HepG2 (cell line): Measurements from ENCODE around the gene CIB1. TPM values are rescaled to one million over a fixed set of nuclear protein-coding genes. Genes with fewer than 3 reads are reported as not detected.
A peak's percentile ranks its signal among the peaks of the same experiment; 100 is the strongest.

Experiments
- FOXP1 ChIP-seq, 2 experiments: fragments of 450-650 bp in 1 of 2; IDR thresholded peaks; 2 replicates each; pipeline ENCODE4 v1.6.1; 2017 to 2018; ENCODE audit warnings: antibody characterized with exemption in 1 of 2
- HHEX ChIP-seq: IDR thresholded peaks from 2 replicates; pipeline ENCODE4 v1.6.1; 2016; ENCODE audit warnings: control low read depth
- SIN3A ChIP-seq: IDR thresholded peaks from 2 replicates; pipeline ENCODE4 v1.6.1; 2011; ENCODE audit warnings: low read depth, mild to moderate bottlenecking, control low read depth, low read length, borderline replicate concordance
- ZNF564 ChIP-seq: sonication (generic); formaldehyde crosslinking; IDR thresholded peaks from 2 replicates; pipeline ENCODE4 v1.8.1; 2023; ENCODE audit warnings: mild to moderate bottlenecking, missing genetic modification reagents
- ZNF616 ChIP-seq: sonication (generic); formaldehyde crosslinking; IDR thresholded peaks from 2 replicates; pipeline ENCODE4 v1.5.0; 2020; ENCODE audit warnings: low read depth, mild to moderate bottlenecking, missing genetic modification reagents
- polyA plus RNA-seq, 8 experiments: library from polyadenylated mRNA; depleted of rRNA in 3 of 8; stranded (reverse) in 7 of 8; unstranded in 1 of 8; fragments of >200 nt; fragmentation: Illumina TruSeq in 4 of 8; extraction: Trizol in 4 of 8; gene quantifications; 2 replicates each; pipeline versions ENCODE4 v1.2.1 to v1.2.3, GENCODE V29; 2011 to 2016; ENCODE audit warnings: low read depth in 4 of 8, missing spikeins in 1 of 8, mixed read lengths in 1 of 8; ENCODE audit not compliant: insufficient read depth in 1 of 8
- total RNA-seq, 5 experiments: library from RNA; depleted of rRNA; stranded (reverse); fragments of >200 nt; fragmentation: Illumina TruSeq; extraction: Trizol; gene quantifications; 2 replicates each; pipeline ENCODE4 v1.2.3, GENCODE V29; 2016; ENCODE audit warnings: low read depth in 1 of 5
- TF ChIP-seq, protein P1 (sequence below): sonication (generic); formaldehyde crosslinking; IDR thresholded peaks from 2 replicates; pipeline ENCODE4 v1.8.1; 2022; ENCODE audit warnings: low read depth, mild to moderate bottlenecking, missing genetic modification reagents
- TF ChIP-seq, protein P2 (sequence below): sonication (generic); formaldehyde crosslinking; IDR thresholded peaks from one replicate; pipeline ENCODE4 v1.5.1; 2020; ENCODE audit warnings: mild to moderate bottlenecking, missing genetic modification reagents; ENCODE audit errors: not compliant biosample characterization
- TF ChIP-seq, protein P3 (sequence below): sonication (generic); formaldehyde crosslinking; IDR thresholded peaks from 2 replicates; pipeline ENCODE4 v1.4.0; 2020; ENCODE audit warnings: low read depth, missing genetic modification reagents

Gene CIB1
- total and polyA plus RNA-seq, 2 of the 13 experiments (the other 11 are each of a cell fraction or from before 2014, with no cell fraction given): 38.7 to 72.7 TPM

DNA sequence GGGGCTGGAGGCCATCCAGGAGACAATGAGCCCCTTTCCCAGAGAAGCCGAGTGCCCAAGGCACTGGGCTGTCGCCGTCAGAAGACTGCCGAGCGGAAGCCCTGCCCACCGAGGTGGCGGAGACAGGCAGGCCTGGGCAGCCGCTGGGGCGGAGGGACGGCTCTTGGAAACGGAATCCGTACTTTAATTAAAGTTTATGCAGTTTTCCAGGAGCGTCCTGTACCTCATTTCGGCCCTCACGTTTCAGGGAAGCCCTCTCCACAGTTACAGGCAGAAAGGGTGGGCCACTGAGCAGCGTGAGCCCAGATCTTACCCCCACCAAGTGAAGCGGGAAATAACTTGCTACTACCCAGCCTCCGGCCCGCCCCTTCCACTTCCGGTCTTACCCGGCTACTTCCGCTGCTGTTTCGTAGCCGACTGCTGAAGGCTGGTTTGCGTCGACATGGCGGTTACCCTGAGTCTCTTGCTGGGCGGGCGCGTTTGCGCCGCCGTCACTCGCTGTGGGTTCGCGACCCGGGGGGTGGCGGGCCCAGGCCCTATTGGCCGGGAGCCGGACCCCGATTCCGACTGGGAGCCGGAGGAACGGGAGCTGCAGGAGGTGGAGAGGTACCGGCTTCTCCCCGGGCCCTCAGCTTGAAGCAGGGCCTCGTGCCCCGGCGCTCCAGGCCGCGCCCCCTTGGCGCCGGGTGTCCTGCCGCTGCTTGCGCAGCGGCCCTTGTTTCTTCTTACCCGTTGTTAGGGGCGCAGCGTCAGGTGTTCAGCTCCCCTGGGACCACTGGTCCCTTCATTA is 31.7 kb upstream of the CIB1 start, which contains the start of gene NGRN (continued):
- TF ChIP-seq, protein P1, sequence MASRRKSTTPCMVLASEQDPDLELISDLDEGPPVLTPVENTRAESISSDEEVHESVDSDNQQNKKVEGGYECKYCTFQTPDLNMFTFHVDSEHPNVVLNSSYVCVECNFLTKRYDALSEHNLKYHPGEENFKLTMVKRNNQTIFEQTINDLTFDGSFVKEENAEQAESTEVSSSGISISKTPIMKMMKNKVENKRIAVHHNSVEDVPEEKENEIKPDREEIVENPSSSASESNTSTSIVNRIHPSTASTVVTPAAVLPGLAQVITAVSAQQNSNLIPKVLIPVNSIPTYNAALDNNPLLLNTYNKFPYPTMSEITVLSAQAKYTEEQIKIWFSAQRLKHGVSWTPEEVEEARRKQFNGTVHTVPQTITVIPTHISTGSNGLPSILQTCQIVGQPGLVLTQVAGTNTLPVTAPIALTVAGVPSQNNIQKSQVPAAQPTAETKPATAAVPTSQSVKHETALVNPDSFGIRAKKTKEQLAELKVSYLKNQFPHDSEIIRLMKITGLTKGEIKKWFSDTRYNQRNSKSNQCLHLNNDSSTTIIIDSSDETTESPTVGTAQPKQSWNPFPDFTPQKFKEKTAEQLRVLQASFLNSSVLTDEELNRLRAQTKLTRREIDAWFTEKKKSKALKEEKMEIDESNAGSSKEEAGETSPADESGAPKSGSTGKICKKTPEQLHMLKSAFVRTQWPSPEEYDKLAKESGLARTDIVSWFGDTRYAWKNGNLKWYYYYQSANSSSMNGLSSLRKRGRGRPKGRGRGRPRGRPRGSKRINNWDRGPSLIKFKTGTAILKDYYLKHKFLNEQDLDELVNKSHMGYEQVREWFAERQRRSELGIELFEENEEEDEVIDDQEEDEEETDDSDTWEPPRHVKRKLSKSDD (CRISPR knock-in tag): peak; percentile 84
- TF ChIP-seq SIN3A: peak; percentile 85; the same call in 1 of the 2 replicates
- TF ChIP-seq, protein P2, sequence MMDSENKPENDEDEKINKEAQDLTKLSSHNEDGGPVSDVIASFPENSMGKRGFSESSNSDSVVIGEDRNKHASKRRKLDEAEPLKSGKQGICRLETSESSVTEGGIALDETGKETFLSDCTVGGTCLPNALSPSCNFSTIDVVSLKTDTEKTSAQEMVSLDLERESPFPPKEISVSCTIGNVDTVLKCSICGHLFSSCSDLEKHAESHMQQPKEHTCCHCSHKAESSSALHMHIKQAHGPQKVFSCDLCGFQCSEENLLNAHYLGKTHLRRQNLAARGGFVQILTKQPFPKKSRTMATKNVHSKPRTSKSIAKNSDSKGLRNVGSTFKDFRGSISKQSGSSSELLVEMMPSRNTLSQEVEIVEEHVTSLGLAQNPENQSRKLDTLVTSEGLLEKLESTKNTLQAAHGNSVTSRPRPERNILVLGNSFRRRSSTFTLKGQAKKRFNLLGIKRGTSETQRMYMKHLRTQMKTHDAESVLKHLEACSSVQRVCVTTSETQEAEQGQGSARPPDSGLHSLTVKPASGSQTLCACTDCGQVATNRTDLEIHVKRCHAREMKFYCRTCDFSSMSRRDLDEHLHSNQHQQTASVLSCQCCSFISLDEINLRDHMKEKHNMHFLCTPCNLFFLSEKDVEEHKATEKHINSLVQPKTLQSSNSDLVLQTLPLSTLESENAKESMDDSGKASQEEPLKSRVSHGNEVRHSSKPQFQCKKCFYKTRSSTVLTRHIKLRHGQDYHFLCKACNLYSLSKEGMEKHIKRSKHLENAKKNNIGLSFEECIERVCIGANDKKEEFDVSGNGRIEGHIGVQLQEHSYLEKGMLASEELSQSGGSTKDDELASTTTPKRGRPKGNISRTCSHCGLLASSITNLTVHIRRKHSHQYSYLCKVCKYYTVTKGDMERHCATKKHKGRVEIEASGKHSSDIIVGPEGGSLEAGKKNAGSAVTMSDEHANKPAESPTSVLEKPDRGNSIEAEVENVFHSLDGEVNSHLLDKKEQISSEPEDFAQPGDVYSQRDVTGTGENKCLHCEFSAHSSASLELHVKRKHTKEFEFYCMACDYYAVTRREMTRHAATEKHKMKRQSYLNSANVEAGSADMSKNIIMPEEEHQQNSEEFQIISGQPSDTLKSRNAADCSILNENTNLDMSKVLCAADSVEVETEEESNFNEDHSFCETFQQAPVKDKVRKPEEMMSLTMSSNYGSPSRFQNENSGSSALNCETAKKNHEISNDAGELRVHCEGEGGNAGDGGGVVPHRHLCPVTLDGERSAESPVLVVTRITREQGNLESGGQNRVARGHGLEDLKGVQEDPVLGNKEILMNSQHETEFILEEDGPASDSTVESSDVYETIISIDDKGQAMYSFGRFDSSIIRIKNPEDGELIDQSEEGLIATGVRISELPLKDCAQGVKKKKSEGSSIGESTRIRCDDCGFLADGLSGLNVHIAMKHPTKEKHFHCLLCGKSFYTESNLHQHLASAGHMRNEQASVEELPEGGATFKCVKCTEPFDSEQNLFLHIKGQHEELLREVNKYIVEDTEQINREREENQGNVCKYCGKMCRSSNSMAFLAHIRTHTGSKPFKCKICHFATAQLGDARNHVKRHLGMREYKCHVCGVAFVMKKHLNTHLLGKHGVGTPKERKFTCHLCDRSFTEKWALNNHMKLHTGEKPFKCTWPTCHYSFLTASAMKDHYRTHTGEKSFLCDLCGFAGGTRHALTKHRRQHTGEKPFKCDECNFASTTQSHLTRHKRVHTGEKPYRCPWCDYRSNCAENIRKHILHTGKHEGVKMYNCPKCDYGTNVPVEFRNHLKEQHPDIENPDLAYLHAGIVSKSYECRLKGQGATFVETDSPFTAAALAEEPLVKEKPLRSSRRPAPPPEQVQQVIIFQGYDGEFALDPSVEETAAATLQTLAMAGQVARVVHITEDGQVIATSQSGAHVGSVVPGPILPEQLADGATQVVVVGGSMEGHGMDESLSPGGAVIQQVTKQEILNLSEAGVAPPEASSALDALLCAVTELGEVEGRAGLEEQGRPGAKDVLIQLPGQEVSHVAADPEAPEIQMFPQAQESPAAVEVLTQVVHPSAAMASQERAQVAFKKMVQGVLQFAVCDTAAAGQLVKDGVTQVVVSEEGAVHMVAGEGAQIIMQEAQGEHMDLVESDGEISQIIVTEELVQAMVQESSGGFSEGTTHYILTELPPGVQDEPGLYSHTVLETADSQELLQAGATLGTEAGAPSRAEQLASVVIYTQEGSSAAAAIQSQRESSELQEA (CRISPR knock-in tag): peak; percentile 69
- TF ChIP-seq ZNF616 (CRISPR knock-in tag): 0 out of 2 replicates have a peak, but pooled peaks have one; percentile 39
- no peak for TF ChIP-seq FOXP1 (IDR thresholded peaks at IDR 0.05)
- no peak for TF ChIP-seq FOXP1 (CRISPR knock-in tag; IDR thresholded peaks at IDR 0.05)
- no peak for TF ChIP-seq HHEX
- no peak for TF ChIP-seq ZNF564 (CRISPR knock-in tag)
- TF ChIP-seq, protein P3, sequence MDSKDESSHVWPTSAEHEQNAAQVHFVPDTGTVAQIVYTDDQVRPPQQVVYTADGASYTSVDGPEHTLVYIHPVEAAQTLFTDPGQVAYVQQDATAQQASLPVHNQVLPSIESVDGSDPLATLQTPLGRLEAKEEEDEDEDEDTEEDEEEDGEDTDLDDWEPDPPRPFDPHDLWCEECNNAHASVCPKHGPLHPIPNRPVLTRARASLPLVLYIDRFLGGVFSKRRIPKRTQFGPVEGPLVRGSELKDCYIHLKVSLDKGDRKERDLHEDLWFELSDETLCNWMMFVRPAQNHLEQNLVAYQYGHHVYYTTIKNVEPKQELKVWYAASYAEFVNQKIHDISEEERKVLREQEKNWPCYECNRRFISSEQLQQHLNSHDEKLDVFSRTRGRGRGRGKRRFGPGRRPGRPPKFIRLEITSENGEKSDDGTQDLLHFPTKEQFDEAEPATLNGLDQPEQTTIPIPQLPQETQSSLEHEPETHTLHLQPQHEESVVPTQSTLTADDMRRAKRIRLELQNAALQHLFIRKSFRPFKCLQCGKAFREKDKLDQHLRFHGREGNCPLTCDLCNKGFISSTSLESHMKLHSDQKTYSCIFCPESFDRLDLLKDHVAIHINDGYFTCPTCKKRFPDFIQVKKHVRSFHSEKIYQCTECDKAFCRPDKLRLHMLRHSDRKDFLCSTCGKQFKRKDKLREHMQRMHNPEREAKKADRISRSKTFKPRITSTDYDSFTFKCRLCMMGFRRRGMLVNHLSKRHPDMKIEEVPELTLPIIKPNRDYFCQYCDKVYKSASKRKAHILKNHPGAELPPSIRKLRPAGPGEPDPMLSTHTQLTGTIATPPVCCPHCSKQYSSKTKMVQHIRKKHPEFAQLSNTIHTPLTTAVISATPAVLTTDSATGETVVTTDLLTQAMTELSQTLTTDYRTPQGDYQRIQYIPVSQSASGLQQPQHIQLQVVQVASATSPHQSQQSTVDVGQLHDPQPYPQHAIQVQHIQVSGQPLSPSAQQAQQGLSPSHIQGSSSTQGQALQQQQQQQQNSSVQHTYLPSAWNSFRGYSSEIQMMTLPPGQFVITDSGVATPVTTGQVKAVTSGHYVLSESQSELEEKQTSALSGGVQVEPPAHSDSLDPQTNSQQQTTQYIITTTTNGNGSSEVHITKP (CRISPR knock-in tag): peak; percentile 69
